Measurements from ENCODE around the gene KLHL14. TPM values are rescaled to one million over a fixed set of nuclear protein-coding genes. Genes with fewer than 3 reads are reported as not detected.

The KLHL14 gene
- total and polyA plus RNA-seq, 2 donors (not counting 3 experiments of a cell fraction or from before 2014, with no cell fraction given), result not detected

- no peak for DNase-seq (ENCODE audit: low read depth, low spot score)
- no peaks in the 10 kb centered on the region for H3K9me3 ChIP-seq (replicated peaks; ENCODE audit: control insufficient read depth, insufficient read depth, low read length)
- CTCF ChIA-PET, result interaction anchor here (1.4 kb wide), 1 partner anchor 10 kb away, joined by 3 read pairs; no protein-coding TSS in a partner anchor
- no peak overlapping the region for H2AFZ ChIP-seq (ENCODE audit: low read depth, low read length)
- no peaks in the 10 kb centered on the region for H3K79me2 ChIP-seq (ENCODE audit: control insufficient read depth, insufficient read depth, low read length)
- no peaks in the 10 kb centered on the region for H3K9me1 ChIP-seq (replicated peaks; ENCODE audit: control insufficient read depth, extremely low read depth, insufficient read depth, low read length)
- H3K36me3 ChIP-seq (ENCODE audit: control insufficient read depth in 2 of 2, extremely low read depth in 1 of 2, insufficient read depth in 2 of 2, low read length in 2 of 2), result no peaks in the 10 kb centered on the region
- peaks cover 8% of the 10 kb centered on the region for H3K4me1 ChIP-seq (ENCODE audit: control insufficient read depth, extremely low read depth, insufficient read depth, low read length)
- H3K4me3 ChIP-seq (replicated peaks in 1 of 3; ENCODE audit: insufficient read depth in 1 of 3, low read depth in 1 of 3, low read length in 3 of 3), result no peak overlapping the region
- no TSS peak for BruUV-seq (replicated peaks)
- TF ChIP-seq FOS (IDR thresholded peaks at IDR 0.05; ENCODE audit: borderline replicate concordance, insufficient read depth, low read length) (no peak), JUN (IDR thresholded peaks at IDR 0.05; ENCODE audit: borderline replicate concordance, insufficient read depth, insufficient read length, low read depth) (no peak), CTCF (IDR thresholded peaks at IDR 0.05; ENCODE audit: extremely low read depth in 1 of 2, insufficient read depth in 1 of 2, low read depth in 1 of 2, low read length in 2 of 2) (no peak), EZH2 (IDR thresholded peaks at IDR 0.05; ENCODE audit: borderline replicate concordance, low read depth, low read length, severe bottlenecking) (no peak), POLR2AphosphoS5 (IDR thresholded peaks at IDR 0.05; ENCODE audit: insufficient read depth, low read depth, low read length) (no peak), MYC (IDR thresholded peaks at IDR 0.05; ENCODE audit: low read depth, low read length) (no peak), GATA2 (IDR thresholded peaks at IDR 0.05; ENCODE audit: insufficient read depth, insufficient read length, low read depth, low read length) (no peak), POLR2A (IDR thresholded peaks at IDR 0.05; ENCODE audit: low read depth, low read length) (no peak), MAX (IDR thresholded peaks at IDR 0.05; ENCODE audit: insufficient read depth, insufficient read length) (no peak)
- H3K4me2 ChIP-seq (ENCODE audit: insufficient read depth, low read length), result no peak overlapping the region
- no peak overlapping the region for H3K9ac ChIP-seq (replicated peaks; ENCODE audit: extremely low read depth, insufficient read depth, low read length)
- no peak overlapping the region for H3K27ac ChIP-seq (ENCODE audit: insufficient read depth, low read depth, low read length)
- POLR2A ChIA-PET, result no interaction called here
- intact Hi-C loops (cut with micrococcal nuclease), result no loop called here
- peaks cover 14% of the 10 kb centered on the region in 2 experiments for H3K27me3 ChIP-seq (ENCODE audit: control insufficient read depth in 2 of 2, insufficient read depth in 2 of 2, low read length in 2 of 2)
- dilution Hi-C loops (cut with MboI; ENCODE audit: extremely low pct_ligation_motif_present, low sequenced_read_pairs), result no loop called here
- H4K20me1 ChIP-seq (replicated peaks; ENCODE audit: control insufficient read depth, extremely low read depth, insufficient read depth, low read length), result no peaks in the 10 kb centered on the region
- FAIRE-seq, result no peak
Observed at GRCh38 chr18:32776561-32776960, 3.7 kb upstream of the KLHL14 start.
